Calu3 (cell line): ENCODE results near the gene FAM163A. TPM values are rescaled to one million over a fixed set of nuclear protein-coding genes. Genes with fewer than 3 reads are reported as not detected.

Experiments
- BruUV-seq: library from RNA; stranded (reverse); fragments of 400-500 nt; replicated peaks from 2 replicates; lab custom pipeline; 2021; lab: Mats Ljungman, UMichigan
- CTCF ChIA-PET: fragments of 300-600 bp; sonication (Branson Sonifier 250); formaldehyde crosslinking; loops from one replicate; lab custom pipeline; 2022; ENCODE audit warnings: antibody characterized with exemption; lab: Charles Lee
- DNase-seq: peaks from one replicate; pipeline ENCODE4 v3.0.0; 2022
- H3K27ac Mint-ChIP-seq: one replicate; pipeline ENCODE4 v1.8.0; 2022; ENCODE audit warnings: mixed read lengths; ENCODE audit not compliant: unreplicated experiment
- H3K27me3 Mint-ChIP-seq: one replicate; pipeline ENCODE4 v1.8.0; 2022; ENCODE audit warnings: mixed read lengths; ENCODE audit not compliant: unreplicated experiment
- H3K36me3 Mint-ChIP-seq: one replicate; pipeline ENCODE4 v1.8.0; 2022; ENCODE audit warnings: mild to moderate bottlenecking, moderate library complexity, mixed read lengths; ENCODE audit not compliant: insufficient read depth, unreplicated experiment
- H3K4me1 Mint-ChIP-seq: one replicate; pipeline ENCODE4 v1.8.0; 2022; ENCODE audit warnings: mild to moderate bottlenecking, low read depth, mixed read lengths; ENCODE audit not compliant: unreplicated experiment
- H3K4me3 Mint-ChIP-seq: one replicate; pipeline ENCODE4 v1.8.0; 2022; ENCODE audit warnings: mild to moderate bottlenecking, low read depth, moderate library complexity, mixed read lengths; ENCODE audit not compliant: unreplicated experiment
- H3K9me3 Mint-ChIP-seq: one replicate; pipeline ENCODE4 v1.8.0; 2022; ENCODE audit warnings: low read depth, mixed read lengths; ENCODE audit not compliant: unreplicated experiment
- intact Hi-C: fragments of 100-400 bp; cut with micrococcal nuclease; formaldehyde crosslinking; loops from one replicate; pipeline ENCODE4 v1.10.0; 2022; ENCODE audit not compliant: unreplicated experiment
- total RNA-seq: library from RNA; stranded (reverse); gene quantifications from 2 replicates; pipeline ENCODE4 v1.2.3, GENCODE V29; 2022
- TF ChIP-seq, protein P1 (sequence below): fragments of 200-600 bp; IDR thresholded peaks from one replicate; pipeline ENCODE4 v1.8.0; 2022; ENCODE audit warnings: antibody characterized with exemption; ENCODE audit not compliant: unreplicated experiment

FAM163A gene
- total RNA-seq, 1 experiment from 2014 or later, result not detected

DNA sequence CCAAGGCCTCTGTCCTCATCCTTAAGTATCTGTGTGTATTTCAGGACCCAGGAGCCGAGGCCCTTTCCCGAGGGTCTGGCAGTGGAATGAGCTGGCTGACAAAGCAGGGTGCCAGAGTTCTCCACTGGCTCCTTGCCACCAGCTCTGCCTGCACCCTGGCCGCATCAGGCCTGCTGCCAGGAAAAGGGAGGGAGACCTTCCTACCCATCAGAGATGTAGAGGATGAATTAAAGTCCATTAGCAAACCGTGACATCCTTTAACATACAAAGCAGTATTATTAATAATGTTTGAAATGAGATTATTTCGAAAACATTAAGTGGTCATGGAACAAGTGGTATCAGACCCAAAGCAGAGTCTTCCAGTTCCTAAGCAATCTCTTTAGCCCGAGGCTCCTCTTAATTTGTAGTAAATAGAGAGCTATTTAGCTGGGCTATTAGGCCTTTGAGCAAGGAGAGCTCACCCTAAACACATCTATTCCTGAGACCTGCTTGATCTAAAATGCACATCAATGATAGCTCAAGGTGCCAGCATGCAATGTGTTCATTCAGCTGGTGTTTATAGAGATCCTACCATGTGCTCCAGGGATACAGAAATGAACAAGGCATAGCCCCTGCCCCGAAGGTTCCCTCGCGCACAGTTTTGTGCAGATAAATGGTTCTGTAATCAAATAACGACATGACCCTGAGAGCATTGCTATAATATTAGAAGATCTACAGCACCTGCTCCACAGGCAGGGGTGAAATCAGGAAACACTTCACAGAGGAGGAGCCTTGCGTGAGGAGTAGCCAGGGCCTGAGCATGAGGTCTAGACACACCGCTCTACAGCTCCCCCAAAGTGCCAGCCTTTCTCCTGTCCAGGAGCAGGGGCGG, 44.0 kb downstream of the FAM163A start:
- Mint-ChIP-seq H3K4me1 (no peaks in the 10 kb centered on the region), H3K9me3 (no peaks in the 10 kb centered on the region), H3K36me3 (no peaks in the 10 kb centered on the region), H3K27me3 (peaks cover 96% of the 10 kb centered on the region), H3K27ac (no peak overlapping the region), H3K4me3 (no peak overlapping the region)
- DNase-seq, result no peak
- intact Hi-C loops, result no loop called here
- CTCF ChIA-PET, result interaction anchor here (0.7 to 1.9 kb wide), 2 partner anchors 28 to 535 kb away, joined by 3 to 7 read pairs; no protein-coding TSS in a partner anchor
- TF ChIP-seq, protein P1, sequence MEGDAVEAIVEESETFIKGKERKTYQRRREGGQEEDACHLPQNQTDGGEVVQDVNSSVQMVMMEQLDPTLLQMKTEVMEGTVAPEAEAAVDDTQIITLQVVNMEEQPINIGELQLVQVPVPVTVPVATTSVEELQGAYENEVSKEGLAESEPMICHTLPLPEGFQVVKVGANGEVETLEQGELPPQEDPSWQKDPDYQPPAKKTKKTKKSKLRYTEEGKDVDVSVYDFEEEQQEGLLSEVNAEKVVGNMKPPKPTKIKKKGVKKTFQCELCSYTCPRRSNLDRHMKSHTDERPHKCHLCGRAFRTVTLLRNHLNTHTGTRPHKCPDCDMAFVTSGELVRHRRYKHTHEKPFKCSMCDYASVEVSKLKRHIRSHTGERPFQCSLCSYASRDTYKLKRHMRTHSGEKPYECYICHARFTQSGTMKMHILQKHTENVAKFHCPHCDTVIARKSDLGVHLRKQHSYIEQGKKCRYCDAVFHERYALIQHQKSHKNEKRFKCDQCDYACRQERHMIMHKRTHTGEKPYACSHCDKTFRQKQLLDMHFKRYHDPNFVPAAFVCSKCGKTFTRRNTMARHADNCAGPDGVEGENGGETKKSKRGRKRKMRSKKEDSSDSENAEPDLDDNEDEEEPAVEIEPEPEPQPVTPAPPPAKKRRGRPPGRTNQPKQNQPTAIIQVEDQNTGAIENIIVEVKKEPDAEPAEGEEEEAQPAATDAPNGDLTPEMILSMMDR, result no peak
- BruUV-seq, result no TSS peak

DNA sequence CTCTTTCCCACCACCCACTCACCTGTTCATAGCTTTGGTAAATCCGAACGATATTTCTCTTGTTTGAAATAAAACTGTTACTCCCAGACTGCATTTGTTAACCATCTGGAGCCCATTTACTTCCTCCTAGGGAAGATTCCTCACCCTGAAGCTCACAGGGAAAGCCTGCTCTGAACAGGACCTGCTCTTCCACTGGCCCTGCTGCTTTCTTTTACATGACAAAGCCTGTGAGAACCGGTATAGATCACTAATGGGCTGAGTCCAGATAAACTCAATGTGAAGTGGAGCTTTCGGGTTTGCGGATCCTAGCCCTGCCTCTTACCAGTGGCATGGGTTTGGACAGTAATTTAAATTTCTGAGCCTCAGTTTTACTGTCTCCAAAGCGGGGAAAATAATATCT, 45.2 kb downstream of the FAM163A start:
- Mint-ChIP-seq H3K4me1 (no peaks in the 10 kb centered on the region), H3K27me3 (peaks cover 100% of the 10 kb centered on the region), H3K27ac (no peak overlapping the region), H3K36me3 (no peaks in the 10 kb centered on the region), H3K4me3 (no peak overlapping the region), H3K9me3 (no peaks in the 10 kb centered on the region)
- TF ChIP-seq, protein P1, result no peak
- CTCF ChIA-PET, result interaction anchor here (1.9 kb wide), 1 partner anchor 27 kb away, joined by 7 read pairs; no protein-coding TSS in a partner anchor
- DNase-seq, result no peak
- intact Hi-C loops, result no loop called here
- BruUV-seq, result no TSS peak

DNA sequence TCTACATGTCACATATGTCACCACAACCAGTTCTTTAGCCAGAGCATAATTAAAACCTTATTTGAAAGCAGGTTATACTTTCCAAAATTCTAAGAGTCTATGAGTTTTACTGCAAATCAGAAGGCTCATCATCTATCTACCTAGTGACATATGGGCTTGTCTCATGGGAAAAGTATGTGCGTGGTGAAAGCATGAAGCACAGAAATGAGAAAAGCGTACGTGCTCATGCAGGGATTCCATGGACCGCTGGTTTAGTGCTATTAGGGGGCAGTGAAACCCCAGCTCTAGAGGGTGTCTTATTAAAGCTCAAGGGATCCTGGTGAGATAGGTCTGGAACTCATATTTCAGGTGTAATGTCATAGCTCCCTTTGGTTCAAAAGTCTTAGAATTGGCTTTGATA, 50.2 kb downstream of the FAM163A start:
- no peak for DNase-seq
- CTCF ChIA-PET, result interaction anchor here (1.0 kb wide), 1 partner anchor 22 kb away, joined by 3 read pairs; no protein-coding TSS in a partner anchor
- H3K4me1 Mint-ChIP-seq, result no peaks in the 10 kb centered on the region
- H3K9me3 Mint-ChIP-seq, result no peaks in the 10 kb centered on the region
- peaks cover 95% of the 10 kb centered on the region for H3K27me3 Mint-ChIP-seq
- BruUV-seq, result no TSS peak
- no peak overlapping the region for H3K4me3 Mint-ChIP-seq
- TF ChIP-seq, protein P1, result no peak
- H3K27ac Mint-ChIP-seq, result no peak overlapping the region
- H3K36me3 Mint-ChIP-seq, result no peaks in the 10 kb centered on the region
- intact Hi-C loops, result no loop called here

DNA sequence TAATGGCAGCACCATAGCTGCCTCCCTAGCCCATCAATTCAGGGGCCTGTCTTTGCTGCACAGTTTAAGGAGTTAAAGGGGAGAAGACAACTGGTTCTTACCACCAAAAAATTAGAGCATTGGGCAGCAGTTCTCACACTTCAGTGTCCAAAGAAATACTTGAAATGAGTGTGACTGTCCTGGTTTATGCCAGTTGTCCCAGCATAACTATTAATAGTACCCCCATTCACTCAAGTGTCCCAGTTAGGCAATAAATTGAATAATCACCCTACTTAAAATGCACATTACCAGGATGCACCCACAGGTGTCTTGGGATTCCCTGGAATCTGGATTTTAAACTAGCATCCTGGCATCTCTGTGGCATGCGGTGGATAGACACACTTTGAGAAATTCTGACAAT, 51.1 kb downstream of the FAM163A start:
- BruUV-seq, result no TSS peak
- CTCF ChIA-PET, result no interaction called here

More for the DNA sequence above, 51.1 kb downstream of the FAM163A start:
- intact Hi-C loops, result no loop called here
- Mint-ChIP-seq H3K4me3 (no peak overlapping the region), H3K27ac (no peak overlapping the region), H3K4me1 (no peaks in the 10 kb centered on the region), H3K9me3 (no peaks in the 10 kb centered on the region), H3K36me3 (no peaks in the 10 kb centered on the region), H3K27me3 (peaks cover 95% of the 10 kb centered on the region)
- TF ChIP-seq, protein P1, result no peak
- DNase-seq, result no peak
